BJ (cell line): ENCODE results near the gene PHLDA3. TPM values are rescaled to one million over a fixed set of nuclear protein-coding genes. Genes with fewer than 3 reads are reported as not detected.

ENCODE experiments used
- CTCF ChIA-PET: fragments of 350-600 bp; formaldehyde crosslinking; extraction: SDS; loops from one replicate; lab custom pipeline; 2021; ENCODE audit warnings: antibody characterized with exemption, inconsistent platforms; lab: Yijun Ruan, JAX
- POLR2A ChIA-PET: fragments of 300-600 bp; sonication (Branson Sonifier 250); formaldehyde crosslinking; extraction: SDS; loops from one replicate; lab custom pipeline; 2021; ENCODE audit warnings: antibody characterized with exemption; lab: Charles Lee
- DNase-seq: peaks from one replicate; pipeline ENCODE4 v3.0.0-alpha.2; 2011; ENCODE audit warnings: low read depth
- H3K27me3 ChIP-seq: 2 replicates; pipeline ENCODE4 v1.6.0; 2011; ENCODE audit warnings: low read length; ENCODE audit not compliant: control insufficient read depth, insufficient read depth
- H3K36me3 ChIP-seq: 2 replicates; pipeline ENCODE4 v1.5.1; 2011; ENCODE audit warnings: low read length; ENCODE audit not compliant: control insufficient read depth, insufficient read depth
- H3K4me3 ChIP-seq: 2 replicates; pipeline ENCODE4 v1.5.1; 2011; ENCODE audit warnings: low read depth, mild to moderate bottlenecking, control low read depth, low read length
- CTCF ChIP-seq: IDR thresholded peaks from 2 replicates; pipeline ENCODE4 v1.5.1; 2011; ENCODE audit warnings: low read depth, mild to moderate bottlenecking, control low read depth, inconsistent platforms, low read length, moderate library complexity; ENCODE audit not compliant: insufficient read depth
- polyA plus RNA-seq: library from polyadenylated mRNA; depleted of rRNA; stranded (reverse); fragments of >200 nt; gene quantifications from 2 replicates; pipeline ENCODE4 v1.2.3, GENCODE V29; 2011

Gene PHLDA3
- polyA plus RNA-seq, 1 experiment: 130 TPM

GRCh38 chr1:201488830-201489589 lies 20.0 kb upstream of the PHLDA3 start:
- peak; percentile 89 for DNase-seq
- TF ChIP-seq CTCF: no peak
- no peaks in the 10 kb centered on the region for H3K27me3 ChIP-seq
- no peak overlapping the region for H3K4me3 ChIP-seq
- CTCF ChIA-PET: interaction anchor here (0.7 to 14.4 kb wide), 5 partner anchors 7 to 53 kb away, joined by 3 to 650 read pairs (median 16); partner anchors contain the start of gene CSRP1
- peaks cover 32% of the 10 kb centered on the region for H3K36me3 ChIP-seq
- POLR2A ChIA-PET: interaction anchor here (1.4 kb wide), 1 partner anchor 15 kb away, joined by 4 read pairs; no protein-coding TSS in a partner anchor

- H3K27me3 ChIP-seq: no peaks in the 10 kb centered on the region
- CTCF ChIA-PET: interaction anchor here (0.7 to 14.4 kb wide), 7 partner anchors 9 to 340 kb away, joined by 3 to 650 read pairs (median 4); partner anchors contain the start of gene CSRP1
- no peak for TF ChIP-seq CTCF
- DNase-seq: no peak
- no peak overlapping the region for H3K4me3 ChIP-seq
- POLR2A ChIA-PET: no interaction called here
- peaks cover 38% of the 10 kb centered on the region for H3K36me3 ChIP-seq
Observed at GRCh38 chr1:201487742-201488141, 18.8 kb upstream of the PHLDA3 start.

- Histone ChIP-seq H3K36me3 (peaks cover 39% of the 10 kb centered on the region), H3K4me3 (no peak overlapping the region), H3K27me3 (no peaks in the 10 kb centered on the region)
- TF ChIP-seq CTCF: no peak
- ChIA-PET POLR2A (no interaction called here), CTCF (interaction anchor here (0.7 to 14.4 kb wide), 4 partner anchors 20 to 223 kb away, joined by 3 to 650 read pairs (median 20); partner anchors contain the start of gene CSRP1)
- no peak for DNase-seq
Observed at GRCh38 chr1:201486187-201486586, 17.2 kb upstream of the PHLDA3 start.

- POLR2A ChIA-PET: no interaction called here
Observed at GRCh38 chr1:201485184-201485774, 16.3 kb upstream of the PHLDA3 start.

More at GRCh38 chr1:201485184-201485774, 16.3 kb upstream of the PHLDA3 start:
- peaks cover 37% of the 10 kb centered on the region for H3K36me3 ChIP-seq
- CTCF ChIA-PET: interaction anchor here (1.5 to 14.4 kb wide), 3 partner anchors 21 to 76 kb away, joined by 3 to 650 read pairs (median 6); partner anchors contain the start of gene CSRP1
- no peak for TF ChIP-seq CTCF
- DNase-seq: no peak
- no peak overlapping the region for H3K4me3 ChIP-seq
- H3K27me3 ChIP-seq: no peaks in the 10 kb centered on the region
